AG04450 (cell line): ENCODE results near the gene YIF1A. TPM values are rescaled to one million over a fixed set of nuclear protein-coding genes. Genes with fewer than 3 reads are reported as not detected.

ENCODE experiments used
- CTCF ChIA-PET: fragments of 300-600, 350-600 bp; formaldehyde crosslinking; extraction: SDS; loops from one replicate; lab custom pipeline; 2022; ENCODE audit warnings: antibody characterized with exemption, inconsistent platforms; lab: Charles Lee
- POLR2A ChIA-PET: fragments of 350-600 bp; formaldehyde crosslinking; extraction: SDS; loops from one replicate; lab custom pipeline; 2021; ENCODE audit warnings: antibody characterized with exemption, inconsistent platforms; lab: Yijun Ruan, JAX
- DNase-seq: peaks from one replicate; pipeline ENCODE4 v3.0.0-alpha.2; 2011; ENCODE audit warnings: low read depth, low spot score
- H3K27ac ChIP-seq: one replicate; pipeline ENCODE4 v1.5.1; 2012; ENCODE audit warnings: low read depth, low read length, control low read depth
- H3K27me3 ChIP-seq: one replicate; pipeline ENCODE4 v1.6.0; 2012; ENCODE audit warnings: low read length; ENCODE audit not compliant: control insufficient read depth, insufficient read depth
- H3K4me3 ChIP-seq: 2 replicates; pipeline ENCODE4 v1.5.1; 2011; ENCODE audit warnings: mild to moderate bottlenecking, low read depth, low read length, control low read depth
- H3K9me3 ChIP-seq: 2 replicates; pipeline ENCODE4 v1.5.1; 2012; ENCODE audit warnings: low read length; ENCODE audit not compliant: control insufficient read depth, insufficient read depth
- polyA plus RNA-seq: library from polyadenylated mRNA; depleted of rRNA; stranded (reverse); fragments of >200 nt; gene quantifications from 2 replicates; pipeline ENCODE4 v1.2.3, GENCODE V29; 2011
- TF ChIP-seq, protein P1 (sequence below): IDR thresholded peaks from 2 replicates; pipeline ENCODE4 v1.5.1; 2011; ENCODE audit warnings: low read depth, low read length, control low read depth, inconsistent platforms

Gene YIF1A
- polyA plus RNA-seq, 1 experiment, result 126 TPM

DNA sequence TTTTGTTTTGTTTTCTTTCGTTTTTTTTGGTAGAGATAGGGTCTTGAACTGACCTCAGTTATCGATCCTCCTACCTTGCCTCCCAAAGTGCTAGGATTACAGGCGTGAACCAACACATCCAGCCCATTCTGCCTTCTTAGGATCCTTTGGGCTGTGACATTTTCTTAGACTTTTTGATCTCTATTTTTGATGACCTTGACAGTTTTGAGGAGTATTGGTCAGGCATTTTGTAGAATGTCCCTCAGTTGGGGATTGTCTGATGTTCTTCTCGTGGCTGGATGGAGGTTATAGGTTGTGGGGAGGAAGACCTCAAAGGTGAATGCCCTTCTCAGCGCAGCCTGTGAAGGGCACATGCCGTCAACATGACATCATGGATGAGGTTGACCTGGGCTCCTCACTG, 40.0 kb downstream of the YIF1A start:
- DNase-seq, result no peak
- H3K27ac ChIP-seq, result no peak overlapping the region
- no peak overlapping the region for H3K4me3 ChIP-seq
- H3K27me3 ChIP-seq, result no peaks in the 10 kb centered on the region
- POLR2A ChIA-PET, result no interaction called here
- CTCF ChIA-PET, result no interaction called here
- TF ChIP-seq, protein P1, sequence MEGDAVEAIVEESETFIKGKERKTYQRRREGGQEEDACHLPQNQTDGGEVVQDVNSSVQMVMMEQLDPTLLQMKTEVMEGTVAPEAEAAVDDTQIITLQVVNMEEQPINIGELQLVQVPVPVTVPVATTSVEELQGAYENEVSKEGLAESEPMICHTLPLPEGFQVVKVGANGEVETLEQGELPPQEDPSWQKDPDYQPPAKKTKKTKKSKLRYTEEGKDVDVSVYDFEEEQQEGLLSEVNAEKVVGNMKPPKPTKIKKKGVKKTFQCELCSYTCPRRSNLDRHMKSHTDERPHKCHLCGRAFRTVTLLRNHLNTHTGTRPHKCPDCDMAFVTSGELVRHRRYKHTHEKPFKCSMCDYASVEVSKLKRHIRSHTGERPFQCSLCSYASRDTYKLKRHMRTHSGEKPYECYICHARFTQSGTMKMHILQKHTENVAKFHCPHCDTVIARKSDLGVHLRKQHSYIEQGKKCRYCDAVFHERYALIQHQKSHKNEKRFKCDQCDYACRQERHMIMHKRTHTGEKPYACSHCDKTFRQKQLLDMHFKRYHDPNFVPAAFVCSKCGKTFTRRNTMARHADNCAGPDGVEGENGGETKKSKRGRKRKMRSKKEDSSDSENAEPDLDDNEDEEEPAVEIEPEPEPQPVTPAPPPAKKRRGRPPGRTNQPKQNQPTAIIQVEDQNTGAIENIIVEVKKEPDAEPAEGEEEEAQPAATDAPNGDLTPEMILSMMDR, result no peak
- H3K9me3 ChIP-seq, result no peaks in the 10 kb centered on the region

DNA sequence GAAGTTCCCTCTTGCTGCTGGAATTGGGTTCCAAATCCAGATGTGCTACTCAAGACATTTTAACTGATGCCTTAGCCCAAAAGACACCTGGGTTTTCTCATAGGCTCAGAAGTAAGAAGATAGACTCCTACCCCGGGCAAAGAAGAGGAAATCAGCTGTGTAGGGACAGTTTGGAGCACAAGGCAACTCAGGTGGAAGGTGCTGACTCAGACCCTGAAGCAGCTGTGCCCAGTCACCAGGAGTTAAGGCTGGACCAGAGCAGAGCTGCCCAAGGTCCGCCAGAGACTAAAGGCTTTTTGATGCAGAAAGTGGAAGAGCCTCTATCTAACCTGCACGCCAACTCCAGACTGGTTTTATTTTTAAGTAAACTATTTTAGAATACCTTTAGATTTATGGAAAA, 41.1 kb downstream of the YIF1A start:
- H3K27me3 ChIP-seq, result no peaks in the 10 kb centered on the region
- CTCF ChIA-PET, result interaction anchor here (1.2 to 2.3 kb wide), 2 partner anchors 11 to 25 kb away, joined by 8 to 9 read pairs; no protein-coding TSS in a partner anchor
- H3K9me3 ChIP-seq, result no peaks in the 10 kb centered on the region
- no peak overlapping the region for H3K27ac ChIP-seq
- DNase-seq, result no peak
- H3K4me3 ChIP-seq, result no peak overlapping the region
- TF ChIP-seq, protein P1, result no peak
- POLR2A ChIA-PET, result no interaction called here

DNA sequence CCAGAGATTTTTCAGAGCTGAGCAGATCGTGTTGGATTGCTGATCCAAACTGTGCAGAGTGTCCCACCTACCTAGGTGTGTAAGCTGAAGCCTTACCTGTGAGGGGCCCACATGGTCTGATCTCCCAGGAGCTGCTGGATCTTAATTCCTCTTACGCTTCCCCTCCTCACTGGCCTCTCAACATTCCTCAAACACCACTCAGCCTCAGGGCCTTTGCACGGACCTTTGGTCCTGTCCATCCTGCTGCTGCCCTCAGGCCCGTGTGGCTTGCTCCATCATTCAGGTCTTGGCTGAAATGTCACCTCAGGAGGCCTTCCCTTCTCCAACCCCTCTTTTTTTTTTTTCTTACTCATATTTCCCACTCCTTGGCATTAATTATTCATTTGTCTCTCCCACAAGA, 41.6 kb downstream of the YIF1A start:
- TF ChIP-seq, protein P1, result no peak
- Histone ChIP-seq H3K27me3 (no peaks in the 10 kb centered on the region), H3K9me3 (no peaks in the 10 kb centered on the region), H3K4me3 (no peak overlapping the region), H3K27ac (no peak overlapping the region)
- ChIA-PET CTCF (interaction anchor here (1.2 to 2.3 kb wide), 2 partner anchors 12 to 24 kb away, joined by 8 to 9 read pairs; no protein-coding TSS in a partner anchor), POLR2A (interaction anchor here (1.2 kb wide), 1 partner anchor 11 kb away, joined by 3 read pairs; no protein-coding TSS in a partner anchor)
- no peak for DNase-seq

DNA sequence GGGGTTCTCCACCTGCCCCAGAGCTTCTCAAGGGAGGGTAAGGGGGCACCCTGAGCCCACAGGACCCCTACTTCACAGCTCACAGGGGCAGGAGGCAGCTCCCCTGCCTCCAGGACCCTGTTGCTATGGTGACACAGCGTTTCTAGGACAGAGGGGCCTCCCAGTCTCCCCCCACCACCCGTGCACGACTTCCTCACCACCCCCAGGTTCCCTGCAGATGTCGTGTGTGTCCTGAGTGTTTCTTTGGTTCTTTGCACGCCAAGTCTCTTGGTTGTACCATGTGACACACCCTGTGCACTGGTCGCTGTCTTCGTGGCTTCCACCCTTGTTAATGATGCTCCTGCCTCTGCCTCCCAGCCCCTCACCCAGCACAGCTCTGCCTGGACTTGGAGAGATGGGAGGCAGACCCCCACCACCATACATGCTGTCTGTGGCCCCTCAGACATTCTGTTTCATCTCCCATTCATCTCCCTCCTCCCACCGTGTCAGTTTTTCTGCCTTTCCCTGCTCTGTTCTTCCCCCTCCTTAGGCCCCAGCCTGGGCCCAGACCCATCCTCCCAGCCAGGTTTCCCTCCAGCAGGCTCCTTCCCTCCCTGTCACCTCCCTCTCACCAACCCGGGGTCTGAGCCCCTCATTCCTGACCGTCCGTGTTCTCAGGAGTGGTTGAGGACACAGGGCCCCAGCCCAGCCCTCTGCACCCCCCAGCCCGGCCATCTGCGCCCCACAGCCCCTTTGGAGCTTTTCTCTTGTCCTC, 45.0 kb downstream of the YIF1A start:
- DNase-seq, result no peak
- no peaks in the 10 kb centered on the region for H3K9me3 ChIP-seq
- ChIA-PET CTCF (no interaction called here), POLR2A (no interaction called here)
- TF ChIP-seq, protein P1, result no peak
- H3K4me3 ChIP-seq, result no peak overlapping the region
- no peak overlapping the region for H3K27ac ChIP-seq
- no peaks in the 10 kb centered on the region for H3K27me3 ChIP-seq

DNA sequence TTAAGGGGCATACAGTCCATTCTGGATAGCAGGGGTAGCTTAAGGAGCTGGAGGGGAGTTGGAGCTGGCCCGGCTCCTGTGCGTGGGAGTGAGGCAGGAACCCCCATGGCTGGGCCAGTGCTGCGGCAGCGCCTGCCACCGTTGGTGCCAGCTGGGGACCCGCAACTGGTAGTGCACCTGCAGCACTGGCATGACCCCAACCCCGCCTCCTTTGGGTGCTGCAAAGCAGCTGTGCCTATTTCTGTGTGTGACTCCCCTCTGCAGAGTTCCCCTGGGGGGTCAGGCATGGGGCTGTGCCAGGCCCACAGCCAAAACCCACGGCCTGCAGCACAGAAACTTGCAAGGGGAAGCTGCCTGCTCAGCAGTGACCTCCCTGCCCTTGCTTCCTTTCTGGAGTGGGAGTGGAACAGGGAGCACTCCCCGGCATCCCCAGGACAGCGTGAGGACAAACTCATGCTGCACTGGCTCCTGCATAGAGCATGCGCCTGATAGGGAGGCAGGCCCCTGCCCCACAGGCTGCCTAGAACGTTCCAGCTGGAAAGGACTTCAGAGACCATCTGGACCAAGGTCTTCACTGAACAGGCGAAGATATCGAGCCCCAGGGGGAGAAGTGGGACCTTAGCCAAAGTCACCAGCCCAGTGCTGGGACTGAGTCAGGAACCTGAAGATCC, 46.7 kb downstream of the YIF1A start:
- H3K4me3 ChIP-seq, result no peak overlapping the region
- H3K27ac ChIP-seq, result no peak overlapping the region
- CTCF ChIA-PET, result interaction anchor here (2.7 kb wide), 1 partner anchor 20 kb away, joined by 15 read pairs; no protein-coding TSS in a partner anchor
- H3K9me3 ChIP-seq, result no peaks in the 10 kb centered on the region
- POLR2A ChIA-PET, result interaction anchor here (0.6 kb wide), 1 partner anchor 13 kb away, joined by 4 read pairs; no protein-coding TSS in a partner anchor
- no peaks in the 10 kb centered on the region for H3K27me3 ChIP-seq
- no peak for DNase-seq
- TF ChIP-seq, protein P1, result no peak
